Lung (tissue), 12 donors: ENCODE data around the gene PIP5K1B. TPM values are rescaled to one million over a fixed set of nuclear protein-coding genes. Genes with fewer than 3 reads are reported as not detected.
A peak's percentile ranks its signal among the peaks of the same experiment; 100 is the strongest.

Experiments used
- ATAC-seq: fragments of 200-7000 bp; cut with Tn5 transposase; one replicate; pipeline ENCODE4 v1.9.1; 2020; ENCODE audit warnings: moderate number of reproducible peaks; ENCODE audit not compliant: insufficient read depth, low FRiP score
- DNase-seq, 3 donors: peaks; one replicate each; pipeline ENCODE4 v3.0.0-alpha.2; 2013 to 2017
- H3K27ac ChIP-seq, 2 donors: one replicate each; pipeline ENCODE4 v1.5.1; 2013; ENCODE audit warnings: mild to moderate bottlenecking in 2 of 2, moderate library complexity in 2 of 2, control low read depth in 1 of 2, inconsistent platforms in 1 of 2, low read depth in 1 of 2, low read length in 1 of 2
- H3K27me3 ChIP-seq, 3 donors: one replicate each; pipeline ENCODE4 v1.5.1; 2013; ENCODE audit warnings: low read length in 2 of 3; ENCODE audit not compliant: control insufficient read depth in 3 of 3, insufficient read depth in 3 of 3
- H3K36me3 ChIP-seq, 4 donors: one replicate each; pipeline ENCODE4 v1.5.1; 2013; ENCODE audit warnings: low read length in 4 of 4, mild to moderate bottlenecking in 1 of 4, moderate library complexity in 1 of 4; ENCODE audit not compliant: control insufficient read depth in 4 of 4, insufficient read depth in 4 of 4
- H3K4me1 ChIP-seq, 5 donors: one replicate each; pipeline ENCODE4 v1.5.1; 2013; ENCODE audit warnings: low read length in 5 of 5, mild to moderate bottlenecking in 2 of 5, moderate library complexity in 1 of 5; ENCODE audit not compliant: control insufficient read depth in 5 of 5, insufficient read depth in 5 of 5
- H3K4me3 ChIP-seq: one replicate; pipeline ENCODE4 v1.5.1; 2013; ENCODE audit warnings: mild to moderate bottlenecking, control low read depth, moderate library complexity
- H3K9ac ChIP-seq, 2 donors: one replicate each; pipeline ENCODE4 v1.5.1; 2013; ENCODE audit warnings: low read length in 2 of 2, control low read depth in 1 of 2; ENCODE audit not compliant: insufficient read depth in 1 of 2
- H3K9me3 ChIP-seq, 4 donors: one replicate each; pipeline ENCODE4 v1.5.1; 2013; ENCODE audit warnings: low read length in 3 of 4, mild to moderate bottlenecking in 1 of 4, moderate library complexity in 1 of 4; ENCODE audit not compliant: control insufficient read depth in 4 of 4, insufficient read depth in 3 of 4
- WGBS, 2 donors: extraction: QIAGEN DNeasy Blood & Tissue Kit; methylation state at CpG; one replicate each; pipeline ENCODE4 v1.1.7; 2013; 5-methylcytosine and 5-hydroxymethylcytosine counted together
- polyA plus RNA-seq, 2 donors: library from polyadenylated mRNA; stranded (reverse); fragments of 200-250 nt; gene quantifications; one replicate each; pipeline ENCODE4 v1.2.1, GENCODE V29; 2013
- total RNA-seq, 2 donors: library from RNA; depleted of rRNA in 1 of 2; stranded (reverse); fragments of >200 nt in 1 of 2; gene quantifications; one replicate each; pipeline ENCODE4 v1.2.1, GENCODE V29; 2014 to 2021
- TF ChIP-seq, protein P1 (sequence below): IDR thresholded peaks from 2 replicates; pipeline ENCODE4 v1.5.1; 2012; ENCODE audit warnings: mild to moderate bottlenecking; ENCODE audit errors: control extremely low read depth, extremely low read depth
- donor health status: control.
- donor health status: control.
- donor health status: Bipolar disorder and iron deficiency.
- donor health status: healthy.
- donor health status: DM: yes; HTN: yes; CAD: no.

Gene PIP5K1B
- total and polyA plus RNA-seq, 4 donors: 6.6 to 28.2 (median 15.6) TPM

DNA sequence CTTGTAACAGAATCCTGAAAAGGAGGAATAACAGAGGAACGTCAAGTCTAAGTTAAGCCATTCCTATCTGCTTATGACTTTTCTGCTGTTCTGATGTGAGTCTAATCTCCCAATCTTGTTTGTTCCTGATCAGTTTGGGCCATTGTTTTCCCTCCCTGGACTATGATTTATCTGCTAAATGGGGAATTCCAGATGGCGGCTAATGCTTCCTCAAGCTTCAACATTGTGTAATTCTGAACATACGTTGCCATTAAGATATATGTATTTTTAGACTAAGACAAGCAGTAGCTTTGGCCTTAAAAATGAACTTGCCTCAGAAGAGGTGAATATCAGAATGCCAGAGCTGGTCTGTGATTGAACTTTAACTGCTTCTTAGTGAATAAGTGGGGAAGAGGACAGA lies 166.2 kb downstream of the PIP5K1B start:
- H3K9me3 ChIP-seq: no peaks in the 10 kb centered on the region
- ATAC-seq (no peak), DNase-seq (no peak)
- 53 to 65% methylated on average over 3 of the region's 3 CpGs for WGBS, 2 donors
- TF ChIP-seq, protein P1, sequence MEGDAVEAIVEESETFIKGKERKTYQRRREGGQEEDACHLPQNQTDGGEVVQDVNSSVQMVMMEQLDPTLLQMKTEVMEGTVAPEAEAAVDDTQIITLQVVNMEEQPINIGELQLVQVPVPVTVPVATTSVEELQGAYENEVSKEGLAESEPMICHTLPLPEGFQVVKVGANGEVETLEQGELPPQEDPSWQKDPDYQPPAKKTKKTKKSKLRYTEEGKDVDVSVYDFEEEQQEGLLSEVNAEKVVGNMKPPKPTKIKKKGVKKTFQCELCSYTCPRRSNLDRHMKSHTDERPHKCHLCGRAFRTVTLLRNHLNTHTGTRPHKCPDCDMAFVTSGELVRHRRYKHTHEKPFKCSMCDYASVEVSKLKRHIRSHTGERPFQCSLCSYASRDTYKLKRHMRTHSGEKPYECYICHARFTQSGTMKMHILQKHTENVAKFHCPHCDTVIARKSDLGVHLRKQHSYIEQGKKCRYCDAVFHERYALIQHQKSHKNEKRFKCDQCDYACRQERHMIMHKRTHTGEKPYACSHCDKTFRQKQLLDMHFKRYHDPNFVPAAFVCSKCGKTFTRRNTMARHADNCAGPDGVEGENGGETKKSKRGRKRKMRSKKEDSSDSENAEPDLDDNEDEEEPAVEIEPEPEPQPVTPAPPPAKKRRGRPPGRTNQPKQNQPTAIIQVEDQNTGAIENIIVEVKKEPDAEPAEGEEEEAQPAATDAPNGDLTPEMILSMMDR: no peak
- H3K27ac ChIP-seq: peak overlapping the region in 1 of 2 donors; percentile 60
- no peak overlapping the region for H3K9ac ChIP-seq
- H3K27me3 ChIP-seq: no peaks in the 10 kb centered on the region
- no peak overlapping the region for H3K4me3 ChIP-seq
- no peaks in the 10 kb centered on the region for H3K36me3 ChIP-seq
- H3K4me1 ChIP-seq: peaks cover 0 to 13% (median 2%) of the 10 kb centered on the region in 5 donors

- H3K27ac ChIP-seq: peak overlapping the region; percentile 21 to 60
Measured at GRCh38 chr9:68872026-68872501, 167.0 kb downstream of the PIP5K1B start.

DNA sequence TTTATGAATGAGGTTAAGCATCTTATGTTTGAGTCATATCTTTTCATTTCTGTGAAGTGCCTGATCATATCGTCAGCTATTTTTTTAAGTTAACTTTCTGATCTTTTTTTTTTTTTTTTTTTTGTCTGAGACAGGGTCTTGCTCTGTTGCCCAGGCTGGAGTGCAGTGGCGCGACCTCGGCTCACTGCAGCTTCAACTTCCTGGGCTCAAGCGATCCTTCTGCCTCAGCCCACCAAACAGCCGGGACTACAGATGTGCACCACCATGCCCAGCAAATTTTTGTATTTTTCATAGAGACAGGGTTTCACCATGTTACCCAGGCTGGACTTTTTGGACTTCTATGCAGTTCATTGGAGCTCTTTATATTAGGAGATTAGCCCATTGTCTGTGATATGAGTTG lies 168.1 kb downstream of the PIP5K1B start:
- WGBS, 2 donors: 96 to 97% methylated on average over 6 of the region's 6 CpGs
- H3K36me3 ChIP-seq: no peaks in the 10 kb centered on the region
- H3K27ac ChIP-seq: no peak overlapping the region
- H3K9me3 ChIP-seq: no peaks in the 10 kb centered on the region
- ATAC-seq: no peak
- no peaks in the 10 kb centered on the region for H3K27me3 ChIP-seq
- H3K9ac ChIP-seq: no peak overlapping the region
- DNase-seq: no peak
- peaks cover 0 to 20% (median 2%) of the 10 kb centered on the region in 5 donors for H3K4me1 ChIP-seq
- H3K4me3 ChIP-seq: no peak overlapping the region
- TF ChIP-seq, protein P1: no peak

More at GRCh38 chr9:68872026-68872501, 167.0 kb downstream of the PIP5K1B start:
- no peaks in the 10 kb centered on the region for H3K27me3 ChIP-seq
- ATAC-seq: no peak
- no peaks in the 10 kb centered on the region for H3K9me3 ChIP-seq
- DNase-seq: no peak
- TF ChIP-seq, protein P1: no peak
- peaks cover 0 to 17% (median 2%) of the 10 kb centered on the region in 5 donors for H3K4me1 ChIP-seq
- H3K9ac ChIP-seq: no peak overlapping the region
- WGBS, 2 donors: 52 to 72% methylated on average over 8 of the region's 8 CpGs
- no peak overlapping the region for H3K4me3 ChIP-seq
- no peaks in the 10 kb centered on the region for H3K36me3 ChIP-seq

GRCh38 chr9:68876273-68876672 lies 171.2 kb downstream of the PIP5K1B start:
- Histone ChIP-seq H3K27ac (no peak overlapping the region), H3K27me3 (no peaks in the 10 kb centered on the region), H3K36me3 (peaks cover 0 to 3% (median 0%) of the 10 kb centered on the region in 4 donors), H3K4me1 (peaks cover 0 to 13% (median 2%) of the 10 kb centered on the region in 5 donors), H3K9me3 (no peaks in the 10 kb centered on the region), H3K9ac (no peak overlapping the region), H3K4me3 (no peak overlapping the region)
- TF ChIP-seq, protein P1: no peak
- WGBS, 2 donors: 87 to 93% methylated on average over 5 of the region's 5 CpGs
- DNase-seq: no peak
- no peak for ATAC-seq
